ENCODE measurements around the gene PEG3. TPM values are rescaled to one million over a fixed set of nuclear protein-coding genes. Genes with fewer than 3 reads are reported as not detected.
A peak's percentile ranks its signal among the peaks of the same experiment; 100 is the strongest.

PEG3 gene
- total and polyA plus RNA-seq, 2 of the 13 experiments (the other 11 are each of a cell fraction or from before 2014, with no cell fraction given), result 217 to 394 TPM

DNA sequence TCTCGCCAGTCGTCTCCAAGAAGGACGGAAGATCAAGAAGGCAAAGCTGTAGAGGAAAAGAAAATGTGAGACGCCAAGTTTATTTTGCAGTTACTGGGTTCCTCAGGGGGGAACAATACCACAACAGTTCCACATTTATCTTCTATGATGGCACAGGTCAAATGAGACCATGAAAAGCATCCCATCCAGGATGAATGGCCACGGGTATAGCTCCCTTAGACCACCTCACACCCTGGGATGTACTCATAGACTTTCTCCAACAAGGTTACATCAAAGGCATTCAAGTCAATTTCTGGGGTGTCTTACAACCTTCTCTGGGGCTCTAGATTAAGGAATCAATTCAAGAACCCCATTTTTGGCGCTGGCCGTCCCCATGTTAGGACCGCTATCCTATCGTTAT is 4.5 kb downstream of the PEG3 start:
- 80% methylated on average over 8 of the region's 9 CpGs for WGBS (ENCODE audit: low lambda C conversion rate)
- H3K9me3 ChIP-seq (ENCODE audit: low read length), result no peaks in the 10 kb centered on the region
- peaks cover 15 to 46% of the 10 kb centered on the region in 2 experiments for H3K36me3 ChIP-seq (replicated peaks in 1 of 2; ENCODE audit: control insufficient read depth in 1 of 2, insufficient read depth in 2 of 2, low read length in 2 of 2)
- peaks cover 88% of the 10 kb centered on the region for H4K20me1 ChIP-seq (ENCODE audit: insufficient read depth, low read length)
- no peaks in the 10 kb centered on the region for H3K27me3 ChIP-seq (ENCODE audit: control insufficient read depth in 1 of 2, insufficient read depth in 2 of 2, low read length in 2 of 2)
- H3K27ac ChIP-seq (ENCODE audit: extremely low read length, insufficient read depth, low read length), result no peak overlapping the region
- intact Hi-C loops (cut with micrococcal nuclease; ENCODE audit: unreplicated experiment) (no loop called here), in situ Hi-C loops (cut with HindIII; ENCODE audit: extremely low pct_ligation_motif_present, low pct_unique_long_range_greater_than_20kb) (loop anchor here (10.0 kb wide), 1 partner anchor 229 kb away; no protein-coding TSS in a partner anchor)
- peaks cover 59% of the 10 kb centered on the region for H3K4me1 ChIP-seq (ENCODE audit: insufficient read depth, low read length)
- BruUV-seq (replicated peaks), result no TSS peak
- no peak for FAIRE-seq
- peaks cover 94% of the 10 kb centered on the region for H3K79me2 ChIP-seq (ENCODE audit: insufficient read depth, low read length)
- H3K9ac ChIP-seq (ENCODE audit: insufficient read depth, low read depth, low read length), result no peak overlapping the region
- no peak overlapping the region for H2AFZ ChIP-seq (ENCODE audit: low read length)
- peak overlapping the region in 1 of 3 experiments; percentile 15; a peak in 1 of 6 replicates for H3K4me3 ChIP-seq (replicated peaks in 1 of 3; ENCODE audit: insufficient read depth in 1 of 3, low read depth in 2 of 3, low read length in 3 of 3)
- H3K4me2 ChIP-seq (ENCODE audit: low read depth, low read length), result peak overlapping the region; percentile 23; the same call in 1 of the 2 replicates
- POLR2A ChIA-PET, result interaction anchor here (1.0 kb wide), 1 partner anchor 27 kb away, joined by 3 read pairs; no protein-coding TSS in a partner anchor
- no peak for DNase-seq (ENCODE audit: low spot score)
- CTCF ChIA-PET (ENCODE audit: low intra/inter-chr PET ratio, low total read pairs), result no interaction called here
- ATAC-seq, result no peak
- TF ChIP-seq, protein P1, sequence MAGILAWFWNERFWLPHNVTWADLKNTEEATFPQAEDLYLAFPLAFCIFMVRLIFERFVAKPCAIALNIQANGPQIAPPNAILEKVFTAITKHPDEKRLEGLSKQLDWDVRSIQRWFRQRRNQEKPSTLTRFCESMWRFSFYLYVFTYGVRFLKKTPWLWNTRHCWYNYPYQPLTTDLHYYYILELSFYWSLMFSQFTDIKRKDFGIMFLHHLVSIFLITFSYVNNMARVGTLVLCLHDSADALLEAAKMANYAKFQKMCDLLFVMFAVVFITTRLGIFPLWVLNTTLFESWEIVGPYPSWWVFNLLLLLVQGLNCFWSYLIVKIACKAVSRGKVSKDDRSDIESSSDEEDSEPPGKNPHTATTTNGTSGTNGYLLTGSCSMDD (CRISPR knock-in tag; IDR thresholded peaks at IDR 0.05), result no peak
- TF ChIP-seq ATRX (CRISPR knock-in tag; IDR thresholded peaks at IDR 0.05; ENCODE audit: borderline replicate concordance) (no peak), AKAP8 (CRISPR knock-in tag; IDR thresholded peaks at IDR 0.05) (peak; percentile 88), MEIS2 (CRISPR knock-in tag; IDR thresholded peaks at IDR 0.05) (no peak), RAD21 (CRISPR knock-in tag; IDR thresholded peaks at IDR 0.05) (no peak), NR2C2 (CRISPR knock-in tag; IDR thresholded peaks at IDR 0.05; ENCODE audit: borderline replicate concordance) (no peak), MTF1 (CRISPR knock-in tag; IDR thresholded peaks at IDR 0.05) (no peak), ZSCAN29 (CRISPR knock-in tag; conservative IDR thresholded peaks at IDR 0.05) (no peak), POLR2A (IDR thresholded peaks at IDR 0.05; ENCODE audit: insufficient read depth in 1 of 2, low read depth in 2 of 2, low read length in 2 of 2) (peak in 1 of 2 experiments; percentile 28; a peak in 1 of 4 replicates), TEAD2 (CRISPR knock-in tag; IDR thresholded peaks at IDR 0.05) (no peak), MTA3 (CRISPR knock-in tag; IDR thresholded peaks at IDR 0.05) (no peak), ZNF354B (CRISPR knock-in tag; IDR thresholded peaks at IDR 0.05) (no peak), JDP2 (CRISPR knock-in tag; IDR thresholded peaks at IDR 0.05; ENCODE audit: borderline replicate concordance) (no peak), RBM22 (optimal IDR thresholded peaks at IDR 0.05; ENCODE audit: low read length) (peak; percentile 79)
- TF ChIP-seq, protein P2, sequence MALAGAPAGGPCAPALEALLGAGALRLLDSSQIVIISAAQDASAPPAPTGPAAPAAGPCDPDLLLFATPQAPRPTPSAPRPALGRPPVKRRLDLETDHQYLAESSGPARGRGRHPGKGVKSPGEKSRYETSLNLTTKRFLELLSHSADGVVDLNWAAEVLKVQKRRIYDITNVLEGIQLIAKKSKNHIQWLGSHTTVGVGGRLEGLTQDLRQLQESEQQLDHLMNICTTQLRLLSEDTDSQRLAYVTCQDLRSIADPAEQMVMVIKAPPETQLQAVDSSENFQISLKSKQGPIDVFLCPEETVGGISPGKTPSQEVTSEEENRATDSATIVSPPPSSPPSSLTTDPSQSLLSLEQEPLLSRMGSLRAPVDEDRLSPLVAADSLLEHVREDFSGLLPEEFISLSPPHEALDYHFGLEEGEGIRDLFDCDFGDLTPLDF (CRISPR knock-in tag; IDR thresholded peaks at IDR 0.05), result no peak
- TF ChIP-seq, protein P3, sequence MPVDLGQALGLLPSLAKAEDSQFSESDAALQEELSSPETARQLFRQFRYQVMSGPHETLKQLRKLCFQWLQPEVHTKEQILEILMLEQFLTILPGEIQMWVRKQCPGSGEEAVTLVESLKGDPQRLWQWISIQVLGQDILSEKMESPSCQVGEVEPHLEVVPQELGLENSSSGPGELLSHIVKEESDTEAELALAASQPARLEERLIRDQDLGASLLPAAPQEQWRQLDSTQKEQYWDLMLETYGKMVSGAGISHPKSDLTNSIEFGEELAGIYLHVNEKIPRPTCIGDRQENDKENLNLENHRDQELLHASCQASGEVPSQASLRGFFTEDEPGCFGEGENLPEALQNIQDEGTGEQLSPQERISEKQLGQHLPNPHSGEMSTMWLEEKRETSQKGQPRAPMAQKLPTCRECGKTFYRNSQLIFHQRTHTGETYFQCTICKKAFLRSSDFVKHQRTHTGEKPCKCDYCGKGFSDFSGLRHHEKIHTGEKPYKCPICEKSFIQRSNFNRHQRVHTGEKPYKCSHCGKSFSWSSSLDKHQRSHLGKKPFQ (CRISPR knock-in tag; IDR thresholded peaks at IDR 0.05; ENCODE audit: insufficient replicate concordance), result no peak
- TF ChIP-seq, protein P4, sequence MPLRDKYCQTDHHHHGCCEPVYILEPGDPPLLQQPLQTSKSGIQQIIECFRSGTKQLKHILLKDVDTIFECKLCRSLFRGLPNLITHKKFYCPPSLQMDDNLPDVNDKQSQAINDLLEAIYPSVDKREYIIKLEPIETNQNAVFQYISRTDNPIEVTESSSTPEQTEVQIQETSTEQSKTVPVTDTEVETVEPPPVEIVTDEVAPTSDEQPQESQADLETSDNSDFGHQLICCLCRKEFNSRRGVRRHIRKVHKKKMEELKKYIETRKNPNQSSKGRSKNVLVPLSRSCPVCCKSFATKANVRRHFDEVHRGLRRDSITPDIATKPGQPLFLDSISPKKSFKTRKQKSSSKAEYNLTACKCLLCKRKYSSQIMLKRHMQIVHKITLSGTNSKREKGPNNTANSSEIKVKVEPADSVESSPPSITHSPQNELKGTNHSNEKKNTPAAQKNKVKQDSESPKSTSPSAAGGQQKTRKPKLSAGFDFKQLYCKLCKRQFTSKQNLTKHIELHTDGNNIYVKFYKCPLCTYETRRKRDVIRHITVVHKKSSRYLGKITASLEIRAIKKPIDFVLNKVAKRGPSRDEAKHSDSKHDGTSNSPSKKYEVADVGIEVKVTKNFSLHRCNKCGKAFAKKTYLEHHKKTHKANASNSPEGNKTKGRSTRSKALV (CRISPR knock-in tag; IDR thresholded peaks at IDR 0.05), result no peak
- TF ChIP-seq, protein P5, sequence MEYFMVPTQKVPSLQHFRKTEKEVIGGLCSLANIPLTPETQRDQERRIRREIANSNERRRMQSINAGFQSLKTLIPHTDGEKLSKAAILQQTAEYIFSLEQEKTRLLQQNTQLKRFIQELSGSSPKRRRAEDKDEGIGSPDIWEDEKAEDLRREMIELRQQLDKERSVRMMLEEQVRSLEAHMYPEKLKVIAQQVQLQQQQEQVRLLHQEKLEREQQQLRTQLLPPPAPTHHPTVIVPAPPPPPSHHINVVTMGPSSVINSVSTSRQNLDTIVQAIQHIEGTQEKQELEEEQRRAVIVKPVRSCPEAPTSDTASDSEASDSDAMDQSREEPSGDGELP (IDR thresholded peaks at IDR 0.05; ENCODE audit: borderline replicate concordance, low read depth), result no peak
- TF ChIP-seq, protein P6, sequence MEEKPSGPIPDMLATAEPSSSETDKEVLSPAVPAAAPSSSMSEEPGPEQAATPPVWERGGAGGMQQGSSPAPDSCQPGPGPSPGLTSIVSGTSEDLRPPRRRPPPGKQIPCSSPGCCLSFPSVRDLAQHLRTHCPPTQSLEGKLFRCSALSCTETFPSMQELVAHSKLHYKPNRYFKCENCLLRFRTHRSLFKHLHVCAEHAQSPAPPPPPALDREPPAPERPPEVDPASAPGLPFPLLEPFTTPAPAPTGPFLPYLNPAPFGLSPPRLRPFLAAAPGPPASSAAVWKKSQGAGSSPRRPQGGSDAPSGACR (CRISPR knock-in tag; IDR thresholded peaks at IDR 0.05), result no peak

Data from HepG2 (cell line).